Measurements from ENCODE around the gene CPSF2. TPM values are rescaled to one million over a fixed set of nuclear protein-coding genes. Genes with fewer than 3 reads are reported as not detected.
A peak's percentile ranks its signal among the peaks of the same experiment; 100 is the strongest.

The CPSF2 gene
- total RNA-seq, 4 donors from 2014 or later, result 4.5 to 25.9 (median 17.0) TPM

GRCh38 chr14:92099802-92100201 lies 22.0 kb upstream of the CPSF2 start:
- TF ChIP-seq POLR2AphosphoS5 (IDR thresholded peaks at IDR 0.05), result no peak
- TF ChIP-seq POLR2A (IDR thresholded peaks at IDR 0.05), result no peak
- no peak for TF ChIP-seq EP300 (IDR thresholded peaks at IDR 0.05; ENCODE audit: low read depth)
- TF ChIP-seq CTCF (IDR thresholded peaks at IDR 0.05), result no peak

GRCh38 chr14:92103363-92103989 lies 18.3 kb upstream of the CPSF2 start:
- in situ Hi-C loops (cut with MboI; ENCODE audit: low pct_ligation_motif_present in 1 of 4, low pct_unique_long_range_greater_than_20kb in 1 of 4, low sequenced_read_pairs in 3 of 4) (no loop called here), intact Hi-C loops (cut with DNase I; ENCODE audit: low total_unique reads) (no loop called here)
- Histone ChIP-seq H3K36me3 (no peaks in the 10 kb centered on the region), H3K4me1 (peaks cover 8 to 38% (median 19%) of the 10 kb centered on the region in 4 donors), H3K9me3 (no peaks in the 10 kb centered on the region), H3K27ac (no peak overlapping the region), H3K4me3 (no peak overlapping the region), H3K27me3 (no peaks in the 10 kb centered on the region)
- TF ChIP-seq POLR2AphosphoS5 (IDR thresholded peaks at IDR 0.05) (no peak), CTCF (IDR thresholded peaks at IDR 0.05) (no peak), EP300 (IDR thresholded peaks at IDR 0.05; ENCODE audit: low read depth) (no peak), POLR2A (IDR thresholded peaks at IDR 0.05) (no peak)
- WGBS, 2 donors (ENCODE audit: low coverage in 1 of 2), result 69 to 75% methylated on average over 6 to 7 of the region's 7 CpGs
- DNase-seq, result no peak

More at GRCh38 chr14:92099802-92100201, 22.0 kb upstream of the CPSF2 start:
- Histone ChIP-seq H3K27ac (no peak overlapping the region), H3K4me3 (no peak overlapping the region), H3K36me3 (peaks cover 0 to 8% (median 2%) of the 10 kb centered on the region in 4 donors), H3K4me1 (peaks cover 0 to 25% (median 10%) of the 10 kb centered on the region in 4 donors), H3K27me3 (no peaks in the 10 kb centered on the region), H3K9me3 (no peaks in the 10 kb centered on the region)
- in situ Hi-C loops (cut with MboI; ENCODE audit: low pct_ligation_motif_present in 1 of 4, low pct_unique_long_range_greater_than_20kb in 1 of 4, low sequenced_read_pairs in 3 of 4), result no loop called here
- intact Hi-C loops (cut with DNase I; ENCODE audit: low total_unique reads), result no loop called here
- DNase-seq, result no peak

- H3K27ac ChIP-seq, result peak overlapping the region; percentile 92 to 100 (median 96)
- WGBS, 2 donors (ENCODE audit: low coverage in 1 of 2), result 48 to 50% methylated on average over 12 to 16 of the region's 16 CpGs
- H3K4me1 ChIP-seq, result peaks cover 8 to 38% (median 19%) of the 10 kb centered on the region in 4 donors
- peak overlapping the region; percentile 79 to 97 (median 96) for H3K4me3 ChIP-seq
- H3K36me3 ChIP-seq, result no peaks in the 10 kb centered on the region
- TF ChIP-seq CTCF (IDR thresholded peaks at IDR 0.05) (no peak), POLR2AphosphoS5 (IDR thresholded peaks at IDR 0.05) (no peak), POLR2A (IDR thresholded peaks at IDR 0.05) (no peak), EP300 (IDR thresholded peaks at IDR 0.05; ENCODE audit: low read depth) (no peak)
- H3K27me3 ChIP-seq, result no peaks in the 10 kb centered on the region
- intact Hi-C loops (cut with DNase I; ENCODE audit: low total_unique reads), result no loop called here
- in situ Hi-C loops (cut with MboI; ENCODE audit: low pct_ligation_motif_present in 1 of 4, low pct_unique_long_range_greater_than_20kb in 1 of 4, low sequenced_read_pairs in 3 of 4), result no loop called here
- no peaks in the 10 kb centered on the region for H3K9me3 ChIP-seq
- no peak for DNase-seq
Observed at GRCh38 chr14:92105073-92105892, 16.5 kb upstream of the CPSF2 start.

- H3K4me1 ChIP-seq, result peaks cover 8 to 38% (median 19%) of the 10 kb centered on the region in 4 donors
- H3K36me3 ChIP-seq, result no peaks in the 10 kb centered on the region
- peak overlapping the region; percentile 79 to 97 (median 96) for H3K4me3 ChIP-seq
- intact Hi-C loops (cut with DNase I; ENCODE audit: low total_unique reads) (no loop called here), in situ Hi-C loops (cut with MboI; ENCODE audit: low pct_ligation_motif_present in 1 of 4, low pct_unique_long_range_greater_than_20kb in 1 of 4, low sequenced_read_pairs in 3 of 4) (no loop called here)
- peak; percentile 44 for DNase-seq
- WGBS, 2 donors (ENCODE audit: low coverage in 1 of 2), result 0% methylated on average over 3 to 10 of the region's 10 CpGs
- H3K27me3 ChIP-seq, result no peaks in the 10 kb centered on the region
- no peaks in the 10 kb centered on the region for H3K9me3 ChIP-seq
- TF ChIP-seq CTCF (IDR thresholded peaks at IDR 0.05) (no peak), POLR2A (IDR thresholded peaks at IDR 0.05) (peak; percentile 39)
- H3K27ac ChIP-seq, result peak overlapping the region; percentile 92 to 100 (median 96)
Observed at GRCh38 chr14:92105893-92106142, 16.0 kb upstream of the CPSF2 start.
